ENCODE data around the gene MNT.

MNT gene

DNA sequence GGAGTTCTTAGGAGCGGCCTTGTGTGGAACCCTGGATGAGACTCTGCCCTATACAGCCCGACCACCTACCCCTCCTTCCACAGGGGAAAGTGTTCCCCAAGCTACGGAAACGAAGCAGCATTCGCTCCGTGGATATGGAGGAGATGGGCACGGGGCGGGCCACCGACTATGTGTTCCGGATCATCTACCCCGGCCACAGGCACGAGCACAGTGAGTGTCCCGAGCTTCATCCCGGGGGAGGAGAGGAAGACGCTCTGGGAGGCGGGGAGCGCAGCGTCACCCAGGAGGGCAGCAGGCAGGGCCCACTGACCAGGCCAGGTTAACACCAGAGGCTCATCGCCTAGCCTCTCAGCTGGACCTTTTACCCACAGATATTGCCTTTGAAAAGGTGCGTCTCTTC is 35.7 kb downstream of the MNT start:
- Histone ChIP-seq H3K27ac (replicated peaks) (no peak overlapping the region), H3K4me3 (replicated peaks; ENCODE audit: insufficient read depth, low read length) (no peak overlapping the region)
- DNase-seq (ENCODE audit: low read depth in 1 of 2, low spot score in 1 of 2), result no peak

DNA sequence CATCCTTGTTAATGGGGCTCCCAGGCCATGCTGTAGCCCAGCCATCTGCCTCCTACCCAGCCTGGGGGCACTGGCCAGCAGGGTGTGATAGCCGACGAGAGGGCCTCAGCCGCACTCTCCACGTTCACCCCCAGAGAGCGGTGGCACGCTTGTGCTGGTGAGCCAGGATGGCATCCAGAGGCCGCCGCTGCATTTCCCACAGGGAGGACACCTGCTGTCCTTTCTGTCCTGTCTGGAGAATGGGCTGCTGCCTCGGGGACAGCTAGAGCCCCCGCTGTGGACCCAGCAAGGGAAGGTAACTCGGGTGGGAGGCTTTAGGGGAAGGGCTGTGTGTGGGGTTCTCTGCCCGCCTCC is 36.1 kb downstream of the MNT start:
- no peak for DNase-seq (ENCODE audit: low read depth in 1 of 2, low spot score in 1 of 2)
- H3K27me3 ChIP-seq (ENCODE audit: insufficient read depth, poor library complexity, severe bottlenecking), result no peaks in the 10 kb centered on the region
- no peak overlapping the region for H3K4me3 ChIP-seq (replicated peaks; ENCODE audit: insufficient read depth, low read length)
- no peak overlapping the region for H3K27ac ChIP-seq (replicated peaks)
- no peak for TF ChIP-seq GABPA (IDR thresholded peaks at IDR 0.05; ENCODE audit: low read depth)
- TF ChIP-seq, protein P1, sequence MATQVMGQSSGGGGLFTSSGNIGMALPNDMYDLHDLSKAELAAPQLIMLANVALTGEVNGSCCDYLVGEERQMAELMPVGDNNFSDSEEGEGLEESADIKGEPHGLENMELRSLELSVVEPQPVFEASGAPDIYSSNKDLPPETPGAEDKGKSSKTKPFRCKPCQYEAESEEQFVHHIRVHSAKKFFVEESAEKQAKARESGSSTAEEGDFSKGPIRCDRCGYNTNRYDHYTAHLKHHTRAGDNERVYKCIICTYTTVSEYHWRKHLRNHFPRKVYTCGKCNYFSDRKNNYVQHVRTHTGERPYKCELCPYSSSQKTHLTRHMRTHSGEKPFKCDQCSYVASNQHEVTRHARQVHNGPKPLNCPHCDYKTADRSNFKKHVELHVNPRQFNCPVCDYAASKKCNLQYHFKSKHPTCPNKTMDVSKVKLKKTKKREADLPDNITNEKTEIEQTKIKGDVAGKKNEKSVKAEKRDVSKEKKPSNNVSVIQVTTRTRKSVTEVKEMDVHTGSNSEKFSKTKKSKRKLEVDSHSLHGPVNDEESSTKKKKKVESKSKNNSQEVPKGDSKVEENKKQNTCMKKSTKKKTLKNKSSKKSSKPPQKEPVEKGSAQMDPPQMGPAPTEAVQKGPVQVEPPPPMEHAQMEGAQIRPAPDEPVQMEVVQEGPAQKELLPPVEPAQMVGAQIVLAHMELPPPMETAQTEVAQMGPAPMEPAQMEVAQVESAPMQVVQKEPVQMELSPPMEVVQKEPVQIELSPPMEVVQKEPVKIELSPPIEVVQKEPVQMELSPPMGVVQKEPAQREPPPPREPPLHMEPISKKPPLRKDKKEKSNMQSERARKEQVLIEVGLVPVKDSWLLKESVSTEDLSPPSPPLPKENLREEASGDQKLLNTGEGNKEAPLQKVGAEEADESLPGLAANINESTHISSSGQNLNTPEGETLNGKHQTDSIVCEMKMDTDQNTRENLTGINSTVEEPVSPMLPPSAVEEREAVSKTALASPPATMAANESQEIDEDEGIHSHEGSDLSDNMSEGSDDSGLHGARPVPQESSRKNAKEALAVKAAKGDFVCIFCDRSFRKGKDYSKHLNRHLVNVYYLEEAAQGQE (IDR thresholded peaks at IDR 0.05; ENCODE audit: insufficient replicate concordance, low read depth), result no peak
- TF ChIP-seq, protein P2, sequence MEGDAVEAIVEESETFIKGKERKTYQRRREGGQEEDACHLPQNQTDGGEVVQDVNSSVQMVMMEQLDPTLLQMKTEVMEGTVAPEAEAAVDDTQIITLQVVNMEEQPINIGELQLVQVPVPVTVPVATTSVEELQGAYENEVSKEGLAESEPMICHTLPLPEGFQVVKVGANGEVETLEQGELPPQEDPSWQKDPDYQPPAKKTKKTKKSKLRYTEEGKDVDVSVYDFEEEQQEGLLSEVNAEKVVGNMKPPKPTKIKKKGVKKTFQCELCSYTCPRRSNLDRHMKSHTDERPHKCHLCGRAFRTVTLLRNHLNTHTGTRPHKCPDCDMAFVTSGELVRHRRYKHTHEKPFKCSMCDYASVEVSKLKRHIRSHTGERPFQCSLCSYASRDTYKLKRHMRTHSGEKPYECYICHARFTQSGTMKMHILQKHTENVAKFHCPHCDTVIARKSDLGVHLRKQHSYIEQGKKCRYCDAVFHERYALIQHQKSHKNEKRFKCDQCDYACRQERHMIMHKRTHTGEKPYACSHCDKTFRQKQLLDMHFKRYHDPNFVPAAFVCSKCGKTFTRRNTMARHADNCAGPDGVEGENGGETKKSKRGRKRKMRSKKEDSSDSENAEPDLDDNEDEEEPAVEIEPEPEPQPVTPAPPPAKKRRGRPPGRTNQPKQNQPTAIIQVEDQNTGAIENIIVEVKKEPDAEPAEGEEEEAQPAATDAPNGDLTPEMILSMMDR (IDR thresholded peaks at IDR 0.05; ENCODE audit: insufficient read depth, low read length), result no peak

More for the DNA sequence above, 35.7 kb downstream of the MNT start:
- TF ChIP-seq SPI1 (IDR thresholded peaks at IDR 0.05; ENCODE audit: borderline replicate concordance, low read depth) (no peak), POLR2AphosphoS5 (IDR thresholded peaks at IDR 0.05; ENCODE audit: low read depth) (no peak), GABPA (IDR thresholded peaks at IDR 0.05; ENCODE audit: low read depth) (no peak)
- TF ChIP-seq, protein P1 (IDR thresholded peaks at IDR 0.05; ENCODE audit: insufficient replicate concordance, low read depth), result no peak
- TF ChIP-seq, protein P2 (IDR thresholded peaks at IDR 0.05; ENCODE audit: insufficient read depth, low read length), result no peak
- no peaks in the 10 kb centered on the region for H3K27me3 ChIP-seq (ENCODE audit: insufficient read depth, poor library complexity, severe bottlenecking)

DNA sequence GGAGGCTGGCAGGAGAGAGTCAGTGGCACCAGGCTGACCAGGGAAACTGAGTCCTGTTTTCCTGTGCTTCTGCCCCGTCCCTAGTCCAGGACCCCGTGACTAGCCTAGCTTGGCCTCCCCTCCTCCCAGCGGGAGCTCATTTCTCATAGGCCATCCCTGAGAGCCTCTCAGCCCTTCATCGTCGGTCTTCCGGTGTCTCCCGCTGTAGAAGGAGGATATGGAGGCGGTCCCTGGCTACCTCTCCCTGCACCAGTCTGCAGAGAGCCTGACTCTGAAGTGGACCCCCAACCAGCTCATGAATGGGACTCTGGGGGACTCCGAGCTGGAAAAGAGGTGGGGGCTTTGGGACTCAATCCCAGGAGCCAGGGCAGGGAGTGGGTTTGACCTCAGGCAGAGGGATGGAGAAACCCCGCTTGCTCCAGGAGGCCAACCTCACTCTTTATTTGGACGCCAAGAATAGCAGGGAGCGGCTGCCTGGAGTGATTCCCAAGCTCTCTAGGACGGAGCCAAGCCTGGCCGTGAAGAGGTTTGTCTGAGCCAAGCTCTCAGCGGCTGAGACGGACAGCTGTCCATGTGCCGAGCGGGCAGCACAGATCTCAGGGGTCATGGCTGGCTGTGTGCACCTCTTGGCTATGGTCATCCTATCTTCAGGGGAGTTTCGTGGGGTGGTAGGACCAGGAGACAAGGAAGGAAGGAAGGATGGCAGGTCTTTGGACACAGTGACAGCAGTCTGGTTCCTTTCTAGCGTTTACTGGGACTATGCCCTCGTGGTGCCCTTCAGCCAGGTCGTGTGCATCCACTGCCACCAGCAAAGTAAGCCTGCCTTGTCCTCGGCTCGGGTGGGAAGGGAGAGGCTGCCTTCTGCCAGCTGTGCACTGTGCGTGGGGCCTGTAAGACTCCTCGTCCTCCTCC is 36.8 kb downstream of the MNT start:
- H3K27ac ChIP-seq (replicated peaks), result no peak overlapping the region
- no peak overlapping the region for H3K4me3 ChIP-seq (replicated peaks; ENCODE audit: insufficient read depth, low read length)
- no peak for DNase-seq (ENCODE audit: low read depth in 1 of 2, low spot score in 1 of 2)

More for the DNA sequence above, 36.8 kb downstream of the MNT start:
- no peak for TF ChIP-seq GABPA (IDR thresholded peaks at IDR 0.05; ENCODE audit: low read depth)
- TF ChIP-seq POLR2AphosphoS5 (IDR thresholded peaks at IDR 0.05; ENCODE audit: low read depth), result no peak
- TF ChIP-seq SPI1 (IDR thresholded peaks at IDR 0.05; ENCODE audit: borderline replicate concordance, low read depth), result no peak
- TF ChIP-seq, protein P1 (IDR thresholded peaks at IDR 0.05; ENCODE audit: insufficient replicate concordance, low read depth), result no peak
- TF ChIP-seq, protein P2 (IDR thresholded peaks at IDR 0.05; ENCODE audit: insufficient read depth, low read length), result no peak
- no peaks in the 10 kb centered on the region for H3K27me3 ChIP-seq (ENCODE audit: insufficient read depth, poor library complexity, severe bottlenecking)
